ENCODE measurements around the gene TANGO2.

GRCh38 chr22:20116376-20116950, 95.6 kb downstream of the TANGO2 start:
- no peak for TF ChIP-seq CTCF (conservative IDR thresholded peaks at IDR 0.05)
- TF ChIP-seq ZFX (IDR thresholded peaks at IDR 0.05): no peak

Data from C4-2B (cell line).